K562 (cell line): Measurements from ENCODE around the gene C4BPB. TPM values are rescaled to one million over a fixed set of nuclear protein-coding genes. Genes with fewer than 3 reads are reported as not detected.

Experiments
- ATAC-seq: fragments of 200-7000 bp; cut with Tn5 transposase; 3 replicates; pipeline ENCODE4 v1.9.1; 2020; ENCODE audit warnings: moderate library complexity
- BruUV-seq: library from RNA; stranded (reverse); fragments of 400-500 nt; replicated peaks from 2 replicates; lab custom pipeline; 2021; lab: Mats Ljungman, UMichigan
- CTCF ChIA-PET: fragments of 300-600 bp; formaldehyde crosslinking; extraction: SDS; loops from one replicate; lab custom pipeline; 2021; ENCODE audit warnings: low intra/inter-chr PET ratio; lab: Yijun Ruan, JAX
- POLR2A ChIA-PET: fragments of 300-600, 350-650 bp; sonication (Branson Sonifier 250); formaldehyde crosslinking; extraction: SDS; loops from one replicate; lab custom pipeline; 2021; ENCODE audit warnings: antibody characterized with exemption, inconsistent platforms; lab: Yijun Ruan, JAX
- DNase-seq, 4 experiments: peaks; one replicate each; pipeline versions ENCODE4 v3.0.0 to v3.0.0-alpha.2; 2011 to 2018; ENCODE audit warnings: low spot score in 3 of 4, mixed read lengths in 3 of 4; ENCODE audit errors: extremely low read depth in 1 of 4
- FAIRE-seq: peaks from 2 replicates; lab custom pipeline; 2011; peaks lifted over from hg19 to GRCh38; lab: Jason Lieb, UNC
- H2AFZ ChIP-seq: 2 replicates; pipeline ENCODE4 v1.6.0; 2011; ENCODE audit warnings: low read depth, low read length, control low read depth, inconsistent platforms
- H3K27ac ChIP-seq: fragments of 200-600 bp; 3 replicates; pipeline ENCODE4 v1.8.0; 2011; ENCODE audit warnings: low read depth, mild to moderate bottlenecking, control low read depth, inconsistent platforms, low read length, moderate library complexity, mixed read lengths; ENCODE audit errors: extremely low read depth
- H3K27me3 ChIP-seq, 2 experiments: fragments of 300-600 bp in 1 of 2; 2 replicates in 1 of 2; 3 replicates in 1 of 2; pipeline versions ENCODE4 v1.6.0 to v1.8.0; 2011; ENCODE audit warnings: inconsistent platforms in 2 of 2, low read length in 2 of 2, mild to moderate bottlenecking in 1 of 2, mixed read lengths in 1 of 2, moderate library complexity in 1 of 2; ENCODE audit not compliant: control insufficient read depth in 2 of 2, insufficient read depth in 2 of 2
- H3K36me3 ChIP-seq: fragments of 300-600 bp; 3 replicates; pipeline ENCODE4 v1.8.0; 2011; ENCODE audit warnings: mild to moderate bottlenecking, low read length, inconsistent platforms; ENCODE audit not compliant: control insufficient read depth, insufficient read depth
- H3K4me1 ChIP-seq, 2 experiments: fragments of 200-600 bp in 1 of 2; replicated peaks in 1 of 2; 2 replicates in 1 of 2; 3 replicates in 1 of 2; pipeline versions ENCODE4 v1.5.1 to v1.8.0; 2011; ENCODE audit warnings: inconsistent platforms in 2 of 2, low read length in 2 of 2, mild to moderate bottlenecking in 1 of 2, mixed read lengths in 1 of 2, moderate library complexity in 1 of 2; ENCODE audit not compliant: control insufficient read depth in 2 of 2, insufficient read depth in 2 of 2
- H3K4me2 ChIP-seq: 2 replicates; pipeline ENCODE4 v1.6.1; 2011; ENCODE audit warnings: low read length, control low read depth, inconsistent platforms, mixed read lengths; ENCODE audit not compliant: insufficient read depth
- H3K4me3 ChIP-seq: fragments of 200-600 bp; sonication (generic), shearing (Covaris generic); 2 replicates; pipeline ENCODE4 v1.5.1; 2016; ENCODE audit warnings: control low read depth, inconsistent platforms
- H3K79me2 ChIP-seq: fragments of 200-600 bp; 3 replicates; pipeline ENCODE4 v1.8.0; 2011; ENCODE audit warnings: low read length, inconsistent platforms; ENCODE audit not compliant: control insufficient read depth, insufficient read depth
- H3K9ac ChIP-seq, 2 experiments: 2 replicates each; pipeline versions ENCODE4 v1.6.0 to v1.6.1; 2011; ENCODE audit warnings: low read depth in 2 of 2, low read length in 2 of 2, control low read depth in 1 of 2, inconsistent platforms in 1 of 2, mild to moderate bottlenecking in 1 of 2, mixed read lengths in 1 of 2; ENCODE audit not compliant: insufficient read depth in 1 of 2
- H3K9me1 ChIP-seq: one replicate; pipeline ENCODE4 v1.6.0; 2011; ENCODE audit warnings: inconsistent platforms, mild to moderate bottlenecking, low read length, moderate library complexity; ENCODE audit not compliant: control insufficient read depth, insufficient read depth
- H3K9me3 ChIP-seq: replicated peaks from 2 replicates; pipeline ENCODE4 v1.5.1; 2011; ENCODE audit warnings: low read depth, low read length, inconsistent platforms; ENCODE audit not compliant: control insufficient read depth, insufficient read depth
- H4K20me1 ChIP-seq: replicated peaks from 2 replicates; pipeline ENCODE4 v1.6.1; 2011; ENCODE audit warnings: low read length, inconsistent platforms, mixed read lengths; ENCODE audit not compliant: control insufficient read depth, insufficient read depth
- EHMT2 ChIP-seq: fragments of 450-650 bp; IDR thresholded peaks from 2 replicates; pipeline ENCODE4 v1.6.1; 2018; ENCODE audit warnings: antibody characterized with exemption
- FOXP1 ChIP-seq: sonication (generic); formaldehyde crosslinking; IDR thresholded peaks from 2 replicates; pipeline ENCODE4 v1.8.0; 2022; ENCODE audit warnings: mild to moderate bottlenecking, missing genetic modification reagents
- KLF1 ChIP-seq: fragments of 450-650 bp; IDR thresholded peaks from 2 replicates; pipeline ENCODE4 v1.6.1; 2016; ENCODE audit warnings: missing genetic modification characterization, missing compliant biosample characterization
- LCOR ChIP-seq: sonication (generic); formaldehyde crosslinking; IDR thresholded peaks from 2 replicates; pipeline ENCODE4 v1.8.0; 2022; ENCODE audit warnings: mild to moderate bottlenecking, missing genetic modification reagents
- MGA ChIP-seq: fragments of 450-650 bp; IDR thresholded peaks from 2 replicates; pipeline ENCODE4 v1.6.1; 2016; ENCODE audit warnings: mild to moderate bottlenecking, moderate library complexity
- MXD1 ChIP-seq: fragments of 250-450 bp; sonication (Bioruptor Pico); IDR thresholded peaks from 2 replicates; pipeline ENCODE4 v1.8.0; 2021; ENCODE audit warnings: borderline replicate concordance, mild to moderate bottlenecking, moderate library complexity; ENCODE audit not compliant: poor library complexity, severe bottlenecking
- TAF9B ChIP-seq: fragments of 450-650 bp; IDR thresholded peaks from 2 replicates; pipeline ENCODE4 v1.6.1; 2018; ENCODE audit warnings: mild to moderate bottlenecking; ENCODE audit not compliant: partially characterized antibody
- WGBS: fragments of 100-300 bp; shearing (Covaris generic); methylation state at CpG from one replicate; pipeline ENCODE4 v1.1.6; 2016; ENCODE audit warnings: low coverage, mixed read lengths; ENCODE audit not compliant: insufficient coverage; ENCODE audit errors: missing lambda C conversion rate; 5-methylcytosine and 5-hydroxymethylcytosine counted together
- in situ Hi-C: fragments of 300-500 bp; cut with MboI; formaldehyde crosslinking; loops from 4 replicates; pipeline ENCODE4 v1.15.0; 2018; ENCODE audit warnings: inconsistent platforms, mixed read lengths
- intact Hi-C: fragments of 100-400 bp; cut with micrococcal nuclease; formaldehyde crosslinking; loops from 2 replicates; pipeline ENCODE4 v1.14.2; 2022
- polyA plus RNA-seq, 8 experiments: library from polyadenylated mRNA; depleted of rRNA in 4 of 8; stranded (reverse) in 5 of 8; unstranded in 3 of 8; fragments of >200 nt; fragmentation: Nextera tagmentation in 2 of 8; fragmentation: Illumina TruSeq in 1 of 8; extraction: Ambion mirVana in 2 of 8; extraction: Trizol in 1 of 8; gene quantifications; 2 replicates each; pipeline versions ENCODE4 v1.2.1 to v1.2.3, GENCODE V29; 2011 to 2014; ENCODE audit warnings: inconsistent platforms in 1 of 8, missing spikeins in 1 of 8
- total RNA-seq, 7 experiments: library from RNA; depleted of rRNA in 6 of 7; stranded (reverse); fragments of >200 nt in 6 of 7; fragmentation: Illumina TruSeq in 2 of 7; extraction: Trizol in 2 of 7; gene quantifications; 2 replicates each; pipeline versions ENCODE4 v1.2.1 to v1.2.3, GENCODE V29; 2011 to 2021; ENCODE audit warnings: low replicate concordance in 1 of 7

Gene C4BPB
- total and polyA plus RNA-seq, 9 of the 15 experiments (the other 6 are each of a cell fraction or from before 2014, with no cell fraction given) = not detected

- TF ChIP-seq EHMT2 = peak; percentile 66
- TF ChIP-seq, all 486 proteins: peak for 3
Measured at GRCh38 chr1:207076181-207076955, 12.3 kb upstream of the C4BPB start (continued).

GRCh38 chr1:207077012-207077411 is 11.6 kb upstream of the C4BPB start:
- POLR2A ChIA-PET = interaction anchor here (1.2 kb wide), 1 partner anchor 11 kb away, joined by 3 read pairs; no protein-coding TSS in a partner anchor
- in situ Hi-C loops = loop anchor here (10.0 kb wide), 1 partner anchor 142 kb away; no protein-coding TSS in a partner anchor
- Histone ChIP-seq H3K27ac (no peak overlapping the region), H4K20me1 (no peaks in the 10 kb centered on the region), H3K4me1 (peaks cover 0 to 10% of the 10 kb centered on the region in 2 experiments; a peak in 2 of 5 replicates), H2AFZ (no peak overlapping the region), H3K27me3 (no peaks in the 10 kb centered on the region), H3K36me3 (peaks cover 12% of the 10 kb centered on the region; the same call in 2 of the 3 replicates), H3K4me3 (no peak overlapping the region), H3K9me1 (no peaks in the 10 kb centered on the region), H3K9me3 (no peaks in the 10 kb centered on the region), H3K79me2 (no peaks in the 10 kb centered on the region), H3K4me2 (no peak overlapping the region), H3K9ac (no peak overlapping the region)
- ATAC-seq (no peak), DNase-seq (no peak), FAIRE-seq (no peak)
- 100% methylated on average over 1 of the region's 1 CpG for WGBS
- BruUV-seq = no TSS peak
- CTCF ChIA-PET = interaction anchor here (0.6 to 3.0 kb wide), 8 partner anchors 21 to 350 kb away, joined by 3 to 34 read pairs (median 4); partner anchors contain the start of gene YOD1
- intact Hi-C loops = loop anchor here (1.0 to 10.0 kb wide), 8 partner anchors 27 to 602 kb away; partner anchors contain the start of gene IKBKE
- TF ChIP-seq LCOR (CRISPR knock-in tag) (no peak), MGA (no peak), KLF1 (tag) (no peak), TAF9B (no peak), MXD1 (CRISPR knock-in tag) (no peak), FOXP1 (CRISPR knock-in tag) (no peak)
